IPS DF 19.7 (cell line): Measurements from ENCODE around the gene COPG1.
A peak's percentile ranks its signal among the peaks of the same experiment; 100 is the strongest.

Experiments
- DNase-seq: peaks from one replicate; pipeline ENCODE4 v3.0.0-alpha.2; 2013; ENCODE audit warnings: low read depth, low spot score

COPG1 gene

GRCh38 chr3:129278966-129279906 is 29.8 kb downstream of the COPG1 start:
- peak; percentile 33 for DNase-seq

- no peak for DNase-seq
Observed at GRCh38 chr3:129280183-129280582, 30.8 kb downstream of the COPG1 start.

GRCh38 chr3:129281726-129282125 is 32.3 kb downstream of the COPG1 start:
- DNase-seq: no peak

GRCh38 chr3:129282727-129283327 is 33.4 kb downstream of the COPG1 start:
- DNase-seq: no peak

GRCh38 chr3:129286081-129286480 is 36.7 kb downstream of the COPG1 start:
- DNase-seq: no peak

- no peak for DNase-seq
Observed at GRCh38 chr3:129288446-129288845, 39.0 kb downstream of the COPG1 start.

- no peak for DNase-seq
Observed at GRCh38 chr3:129289201-129289921, 40.0 kb downstream of the COPG1 start.

GRCh38 chr3:129291236-129291886 is 42.0 kb downstream of the COPG1 start:
- DNase-seq: no peak

- no peak for DNase-seq
Observed at GRCh38 chr3:129295286-129295685, 45.9 kb downstream of the COPG1 start.

GRCh38 chr3:129304146-129304961 is 54.9 kb downstream of the COPG1 start:
- DNase-seq: no peak

- no peak for DNase-seq
Observed at GRCh38 chr3:129304962-129305222, 55.5 kb downstream of the COPG1 start.

- peak; percentile 99 for DNase-seq
Observed at GRCh38 chr3:129305592-129306091, 56.2 kb downstream of the COPG1 start.

GRCh38 chr3:129308636-129309035 is 59.2 kb downstream of the COPG1 start:
- DNase-seq: no peak

GRCh38 chr3:129310111-129311011 is 61.0 kb downstream of the COPG1 start:
- DNase-seq: no peak

- no peak for DNase-seq
Observed at GRCh38 chr3:129311054-129311902, 61.9 kb downstream of the COPG1 start.

- no peak for DNase-seq
Observed at GRCh38 chr3:129312021-129312639, 62.7 kb downstream of the COPG1 start.

- DNase-seq: no peak
Observed at GRCh38 chr3:129312671-129313414, 63.4 kb downstream of the COPG1 start.

- no peak for DNase-seq
Observed at GRCh38 chr3:129313415-129313664, 63.9 kb downstream of the COPG1 start.
